HUDEP-2 (cell line): ENCODE measurements around the gene KHDRBS1.

Source experiments
- DNase-seq, 76 experiments: peaks; one replicate each; lab custom pipeline; 2025; ENCODE audit not compliant: unreplicated experiment in 76 of 76; lab: John Stamatoyannopoulos, UW

KHDRBS1 gene

GRCh38 chr1:32012709-32013385, 821 bp upstream of the KHDRBS1 start:
- DNase-seq, result peak in 1 of 76 experiments; percentile 39

DNA sequence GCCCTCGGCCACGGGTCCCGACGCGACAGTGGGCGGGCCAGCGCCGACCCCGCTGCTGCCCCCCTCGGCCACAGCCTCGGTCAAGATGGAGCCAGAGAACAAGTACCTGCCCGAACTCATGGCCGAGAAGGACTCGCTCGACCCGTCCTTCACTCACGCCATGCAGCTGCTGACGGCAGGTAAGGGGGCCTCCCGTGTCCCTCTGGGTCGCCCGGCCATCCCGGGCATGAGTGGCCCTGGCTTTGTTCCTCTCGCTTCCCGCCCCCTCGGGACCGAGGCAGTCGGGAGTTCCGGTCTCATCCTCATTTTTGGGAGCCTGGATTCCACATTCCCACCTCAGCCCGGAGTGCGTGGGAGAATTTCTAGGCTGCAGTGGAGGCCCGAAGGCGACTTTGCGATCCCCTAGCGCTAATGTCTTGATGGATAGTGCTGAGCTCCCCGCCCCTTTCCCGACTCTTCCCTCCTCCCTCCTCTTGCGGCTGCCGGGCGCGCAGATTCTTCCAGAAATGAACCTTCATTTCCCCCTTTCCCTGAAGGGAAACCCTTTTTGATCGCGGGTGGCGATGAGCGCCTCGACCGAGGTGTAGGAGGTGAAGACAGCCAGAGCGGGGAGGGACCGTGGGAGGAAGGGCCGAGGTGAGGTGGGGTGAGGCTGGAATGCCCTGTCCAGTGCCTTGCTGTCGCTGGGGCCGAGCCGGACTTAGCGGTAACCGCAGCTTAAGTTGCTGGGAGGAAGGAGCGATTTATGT, 705 bp downstream of the KHDRBS1 start:
- peak in 24 of 76 experiments; percentile 4 to 43 (median 16) for DNase-seq

GRCh38 chr1:32014948-32015273, 1.2 kb downstream of the KHDRBS1 start:
- peak in 1 of 76 experiments; percentile 10 for DNase-seq

DNA sequence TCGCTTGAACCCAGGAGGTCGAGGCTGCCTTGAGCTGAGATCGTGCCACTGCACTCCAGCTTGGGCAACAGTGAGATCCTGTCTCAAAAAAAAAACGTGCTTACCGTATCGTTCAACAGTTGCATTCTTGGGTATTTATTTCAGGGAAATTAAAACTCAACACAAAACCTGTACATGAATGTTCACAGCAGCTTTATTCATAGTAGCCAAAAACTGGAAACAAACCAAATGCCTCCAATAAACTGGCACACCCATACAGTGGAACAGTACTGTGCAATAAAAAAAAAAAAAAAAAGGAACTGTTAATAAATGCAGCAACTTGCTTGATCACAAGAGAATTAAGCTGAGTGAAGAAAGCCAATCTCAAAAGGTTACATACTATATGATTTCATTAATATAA, 6.7 kb downstream of the KHDRBS1 start:
- peak in 3 of 76 experiments; percentile 11 to 25 (median 13) for DNase-seq

- peak in 15 of 76 experiments; percentile 4 to 28 (median 12) for DNase-seq
Measured at GRCh38 chr1:32021574-32022018, 7.9 kb downstream of the KHDRBS1 start.

DNA sequence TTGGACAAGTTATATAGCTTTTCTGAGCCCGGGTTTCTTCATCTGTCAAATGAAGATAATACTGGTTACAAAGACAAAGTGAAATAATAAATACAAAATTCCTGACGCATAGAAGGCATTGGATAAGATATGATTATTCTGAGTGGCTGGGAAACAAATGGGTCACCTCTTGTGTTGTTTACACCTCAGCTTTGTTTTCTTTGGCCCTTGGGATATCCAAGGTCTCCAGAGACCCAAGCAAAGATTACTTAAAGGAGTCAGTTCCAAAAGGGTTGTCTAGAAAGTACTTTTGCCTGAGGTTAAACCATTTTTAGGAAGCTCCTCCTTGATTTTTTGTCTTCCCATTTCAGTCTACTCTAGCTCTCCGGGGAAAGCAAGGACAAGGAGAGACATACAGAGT, 9.7 kb downstream of the KHDRBS1 start:
- DNase-seq, result no peak

DNA sequence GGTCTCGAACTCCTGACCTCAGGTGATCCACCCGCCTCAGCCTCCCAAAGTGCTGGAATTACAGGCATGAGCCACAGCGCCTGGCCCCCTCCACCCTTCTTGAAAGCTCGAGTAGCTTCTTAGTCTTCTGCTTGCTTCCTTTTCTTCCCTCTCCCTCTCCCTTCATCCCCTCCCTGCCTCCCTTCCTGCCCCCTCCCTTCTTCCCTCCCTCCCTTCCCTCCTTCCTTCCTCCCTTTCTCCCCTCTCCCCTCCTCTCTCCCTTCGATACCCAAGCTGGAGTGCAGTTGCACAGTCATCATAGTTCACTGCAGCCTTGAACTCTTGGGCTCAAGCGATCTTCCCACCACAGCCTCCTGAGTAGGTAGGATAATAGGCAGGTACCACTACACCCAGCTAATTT, 11.8 kb downstream of the KHDRBS1 start:
- DNase-seq, result no peak

DNA sequence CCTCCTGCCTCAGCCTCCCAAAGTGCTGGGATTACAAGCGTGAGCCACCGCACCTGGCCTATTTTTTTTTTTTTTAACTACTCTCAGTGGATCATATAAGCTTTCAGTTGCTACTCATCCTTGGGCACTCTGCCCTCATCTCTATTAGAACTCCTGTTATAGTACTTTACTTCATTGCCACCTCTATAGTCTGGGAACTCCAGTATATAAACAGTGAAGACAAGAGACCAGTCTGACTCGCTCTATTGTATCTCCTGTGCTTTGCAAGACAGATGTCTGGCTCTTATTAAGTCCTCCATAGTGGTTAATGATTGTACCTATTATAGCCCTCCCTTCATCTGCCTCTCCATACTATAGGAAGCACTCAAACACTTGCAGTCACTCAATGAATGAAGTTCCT, 15.1 kb downstream of the KHDRBS1 start:
- no peak for DNase-seq

- no peak for DNase-seq
Measured at GRCh38 chr1:32031578-32032274, 18.1 kb downstream of the KHDRBS1 start.

DNA sequence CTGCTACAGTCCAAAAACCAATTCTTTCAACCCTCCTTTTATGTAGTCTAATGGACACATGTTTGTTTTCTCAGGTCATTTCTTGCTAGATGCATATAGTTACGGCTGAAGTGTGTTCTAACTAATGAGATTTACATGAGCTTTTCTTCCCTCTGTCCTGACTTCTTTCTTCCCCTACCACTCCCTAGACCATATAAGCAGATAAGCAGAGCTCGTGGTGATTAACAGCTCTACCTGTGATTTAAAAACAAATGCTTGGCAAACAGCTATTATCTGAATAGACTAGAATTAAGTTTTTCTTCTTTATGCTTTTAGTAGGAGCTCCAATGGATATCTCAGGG, 18.6 kb downstream of the KHDRBS1 start:
- no peak for DNase-seq

DNA sequence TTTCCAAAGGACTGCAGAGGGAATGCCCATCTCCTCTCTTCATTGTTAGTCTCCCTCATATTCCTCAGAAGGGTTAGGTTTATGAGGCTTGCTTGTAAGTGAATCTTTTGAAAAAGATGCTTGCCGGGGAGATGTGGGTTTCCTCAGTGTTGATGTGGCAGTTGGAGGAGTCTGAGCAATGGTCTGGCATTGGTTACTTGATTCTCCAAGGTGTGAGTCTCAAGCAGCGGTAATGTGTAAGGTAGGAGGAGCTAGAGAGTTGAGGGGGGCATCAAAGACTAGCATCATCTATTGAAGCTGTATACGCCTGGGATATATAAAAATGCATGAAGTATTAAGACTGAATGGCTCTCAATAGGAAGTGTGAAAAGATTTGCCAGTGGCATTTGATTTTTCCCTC, 21.5 kb downstream of the KHDRBS1 start:
- DNase-seq, result no peak

DNA sequence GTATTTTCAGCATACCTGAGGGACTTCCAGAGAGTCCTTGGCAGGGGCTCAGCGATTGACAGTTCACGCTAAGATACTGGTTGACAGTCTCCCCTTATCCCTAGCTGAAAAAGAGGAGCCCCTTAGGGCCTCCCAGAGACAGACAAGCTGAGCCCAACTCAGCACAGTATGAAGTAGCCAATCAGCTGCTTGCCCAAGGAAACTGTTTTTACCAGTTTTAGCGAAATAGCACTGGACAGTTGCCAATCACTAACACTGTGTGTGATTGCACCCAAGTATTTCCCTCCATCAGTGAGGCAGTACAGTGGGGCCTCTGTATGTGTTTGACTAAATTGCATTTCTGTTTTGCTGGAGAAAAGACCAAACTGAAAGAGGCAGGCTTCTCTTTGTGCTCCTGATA, 27.0 kb downstream of the KHDRBS1 start:
- no peak for DNase-seq

DNA sequence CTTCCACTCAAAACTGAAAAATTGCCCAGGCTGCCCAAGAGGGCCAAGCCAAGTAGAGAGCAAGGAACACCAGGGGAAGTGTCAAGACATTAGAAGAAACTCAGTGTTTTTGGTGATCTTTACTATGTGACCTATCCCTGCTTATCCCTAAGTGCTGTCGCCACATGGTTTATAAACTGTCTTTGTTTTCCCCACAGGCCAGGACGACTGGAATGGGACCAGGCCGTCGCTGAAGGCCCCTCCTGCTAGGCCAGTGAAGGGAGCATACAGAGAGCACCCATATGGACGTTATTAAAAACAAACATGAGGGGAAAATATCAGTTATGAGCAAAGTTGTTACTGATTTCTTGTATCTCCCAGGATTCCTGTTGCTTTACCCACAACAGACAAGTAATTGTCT, 28.7 kb downstream of the KHDRBS1 start:
- DNase-seq, result no peak

GRCh38 chr1:32044234-32044633, 30.6 kb downstream of the KHDRBS1 start:
- no peak for DNase-seq

GRCh38 chr1:32045772-32046171, 32.1 kb downstream of the KHDRBS1 start:
- DNase-seq, result no peak

- no peak for DNase-seq
Measured at GRCh38 chr1:32047701-32048100, 34.0 kb downstream of the KHDRBS1 start.

- no peak for DNase-seq
Measured at GRCh38 chr1:32048440-32048839, 34.8 kb downstream of the KHDRBS1 start.

DNA sequence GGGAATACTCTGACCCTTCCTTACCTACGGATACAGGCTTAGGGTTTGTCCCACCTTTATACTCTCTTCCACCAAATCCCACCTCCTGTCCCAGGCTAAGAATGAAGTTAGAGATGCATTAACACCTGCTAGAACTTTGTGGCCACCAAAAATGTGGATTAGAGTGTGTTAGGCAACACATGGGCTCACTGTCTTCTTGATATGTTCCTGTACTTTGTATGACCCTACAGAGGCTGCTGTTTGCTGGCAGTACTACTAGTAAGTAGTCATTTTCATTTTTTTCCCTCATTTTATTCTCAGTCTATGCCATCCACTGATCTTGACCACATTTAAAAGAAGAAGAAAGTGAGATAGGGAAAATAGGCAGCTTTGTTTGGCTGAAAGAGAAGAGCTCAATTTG, 38.0 kb downstream of the KHDRBS1 start:
- DNase-seq, result no peak

- DNase-seq, result no peak
Measured at GRCh38 chr1:32052887-32053286, 39.2 kb downstream of the KHDRBS1 start.

GRCh38 chr1:32055416-32055815, 41.7 kb downstream of the KHDRBS1 start:
- DNase-seq, result no peak

- no peak for DNase-seq
Measured at GRCh38 chr1:32056598-32056997, 42.9 kb downstream of the KHDRBS1 start.

DNA sequence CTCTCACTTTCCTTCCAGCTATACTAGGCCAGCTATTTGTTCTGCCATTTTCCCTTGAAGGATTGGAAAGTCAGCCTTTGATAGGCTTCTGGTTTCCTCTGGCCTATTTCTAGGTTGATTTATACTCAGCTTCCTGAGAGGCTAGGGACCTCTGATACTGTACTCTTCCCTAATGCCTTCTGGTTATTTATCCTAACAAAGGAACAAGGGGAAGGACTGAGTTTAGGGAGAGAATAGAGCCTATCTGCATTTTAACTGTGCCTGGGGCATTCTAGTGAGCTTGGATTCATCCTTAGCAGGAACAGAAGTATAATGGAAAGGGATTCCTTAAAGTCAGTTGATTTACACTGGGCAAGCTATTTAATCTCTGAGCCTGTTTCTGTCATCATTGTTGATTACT, 47.2 kb downstream of the KHDRBS1 start:
- no peak for DNase-seq
